GM12878 (cell line): Measurements from ENCODE around the gene SULT1A2. TPM values are rescaled to one million over a fixed set of nuclear protein-coding genes. Genes with fewer than 3 reads are reported as not detected.

Experiments
- ATAC-seq: fragments of 200-7000 bp; cut with Tn5 transposase; 3 replicates; pipeline ENCODE4 v1.9.1; 2020; ENCODE audit warnings: mild to moderate bottlenecking, moderate library complexity
- BruUV-seq: library from RNA; stranded (reverse); fragments of 400-500 nt; replicated peaks from 2 replicates; lab custom pipeline; 2021; lab: Mats Ljungman, UMichigan
- CTCF ChIA-PET: fragments of 300-600 bp; sonication (Branson Sonifier 250); formaldehyde crosslinking; extraction: SDS; loops from one replicate; lab custom pipeline; 2021; ENCODE audit warnings: inconsistent platforms; lab: Yijun Ruan, JAX
- POLR2A ChIA-PET: fragments of 350-600 bp; formaldehyde crosslinking; extraction: SDS; loops from one replicate; lab custom pipeline; 2021; ENCODE audit warnings: inconsistent platforms; lab: Charles Lee
- RAD21 ChIA-PET: fragments of 300-600 bp; sonication (Branson Sonifier 250); formaldehyde crosslinking; loops from one replicate; lab custom pipeline; 2023; ENCODE audit warnings: antibody characterized with exemption; ENCODE audit not compliant: unreplicated experiment; lab: Charles Lee
- SMC1A ChIA-PET: fragments of 300-600 bp; sonication (Branson Sonifier 250); formaldehyde crosslinking; loops from one replicate; lab custom pipeline; 2023; ENCODE audit not compliant: unreplicated experiment, uncharacterized antibody; lab: Charles Lee
- DNase-seq: peaks from one replicate; pipeline ENCODE4 v3.0.0-alpha.2; 2011; ENCODE audit warnings: low read depth, low spot score
- FAIRE-seq: peaks from 3 replicates; lab custom pipeline; 2011; peaks lifted over from hg19 to GRCh38; lab: Jason Lieb, UNC
- H2AFZ ChIP-seq: 2 replicates; pipeline ENCODE4 v1.6.0; 2011; ENCODE audit warnings: low read depth, low read length, control low read depth; ENCODE audit not compliant: control insufficient read depth
- H3K27ac ChIP-seq: 2 replicates; pipeline ENCODE4 v1.5.1; 2011; ENCODE audit warnings: control low read depth; ENCODE audit not compliant: control insufficient read depth, insufficient read depth
- H3K27me3 ChIP-seq, 2 experiments: replicated peaks in 1 of 2; 2 replicates each; pipeline versions ENCODE4 v1.6.0 to v1.6.1; 2011; ENCODE audit warnings: low read length in 1 of 2; ENCODE audit not compliant: control insufficient read depth in 2 of 2, insufficient read depth in 2 of 2
- H3K36me3 ChIP-seq, 2 experiments: 2 replicates each; pipeline ENCODE4 v1.5.1; 2011; ENCODE audit warnings: low read length in 1 of 2; ENCODE audit not compliant: control insufficient read depth in 2 of 2, insufficient read depth in 2 of 2
- H3K4me1 ChIP-seq: 2 replicates; pipeline ENCODE4 v1.6.1; 2011; ENCODE audit warnings: mild to moderate bottlenecking, low read length, moderate library complexity, mixed read lengths; ENCODE audit not compliant: control insufficient read depth, insufficient read depth
- H3K4me2 ChIP-seq: 2 replicates; pipeline ENCODE4 v1.6.0; 2011; ENCODE audit warnings: control low read depth; ENCODE audit not compliant: control insufficient read depth, insufficient read depth
- H3K4me3 ChIP-seq: fragments of 200-600 bp; sonication (generic); 2 replicates; pipeline ENCODE4 v1.5.1; 2016
- H3K79me2 ChIP-seq: 2 replicates; pipeline ENCODE4 v1.6.0; 2011; ENCODE audit warnings: low read length; ENCODE audit not compliant: control insufficient read depth, insufficient read depth
- H3K9ac ChIP-seq: 2 replicates; pipeline ENCODE4 v1.8.0; 2011; ENCODE audit warnings: low read length, control low read depth, mixed read lengths; ENCODE audit not compliant: control insufficient read depth, insufficient read depth
- H3K9me3 ChIP-seq: replicated peaks from 3 replicates; pipeline ENCODE4 v1.5.1; 2011; ENCODE audit warnings: mild to moderate bottlenecking, low read length; ENCODE audit not compliant: control insufficient read depth, insufficient read depth
- H4K20me1 ChIP-seq: 2 replicates; pipeline ENCODE4 v1.6.0; 2011; ENCODE audit not compliant: control insufficient read depth, insufficient read depth
- BMI1 ChIP-seq: fragments of 450-650 bp; IDR thresholded peaks from 2 replicates; pipeline ENCODE4 v1.6.1; 2016; ENCODE audit warnings: mild to moderate bottlenecking, moderate library complexity, borderline replicate concordance
- IKZF2 ChIP-seq, 2 experiments: fragments of 450-650 bp; IDR thresholded peaks; 2 replicates each; pipeline ENCODE4 v1.6.1; 2017; ENCODE audit warnings: mild to moderate bottlenecking in 2 of 2, moderate library complexity in 2 of 2
- IRF4 ChIP-seq: IDR thresholded peaks from 2 replicates; pipeline ENCODE4 v1.6.1; 2011; ENCODE audit warnings: low read depth, low read length
- KAT2A ChIP-seq: conservative IDR thresholded peaks from 2 replicates; pipeline ENCODE4 v1.6.1; 2011; ENCODE audit warnings: low read depth, low read length; ENCODE audit not compliant: control insufficient read depth
- MEF2B ChIP-seq: fragments of 450-650 bp; IDR thresholded peaks from 2 replicates; pipeline ENCODE4 v1.6.1; 2018; ENCODE audit warnings: mild to moderate bottlenecking, moderate library complexity; ENCODE audit not compliant: partially characterized antibody, poor library complexity, severe bottlenecking
- NR2C1 ChIP-seq: fragments of 450-650 bp; IDR thresholded peaks from 2 replicates; pipeline ENCODE4 v1.6.1; 2017; ENCODE audit warnings: antibody characterized with exemption, mild to moderate bottlenecking, moderate library complexity
- NR2C2 ChIP-seq: IDR thresholded peaks from 2 replicates; pipeline ENCODE4 v1.6.1; 2011; ENCODE audit warnings: borderline replicate concordance, low read depth; ENCODE audit not compliant: control insufficient read depth, insufficient read length
- NR2F1 ChIP-seq: fragments of 450-650 bp; conservative IDR thresholded peaks from 2 replicates; pipeline ENCODE4 v1.6.1; 2017; ENCODE audit warnings: mild to moderate bottlenecking
- SIX5 ChIP-seq: IDR thresholded peaks from 2 replicates; pipeline ENCODE4 v1.6.1; 2011; ENCODE audit warnings: mild to moderate bottlenecking, low read depth, low read length, moderate library complexity; ENCODE audit not compliant: severe bottlenecking
- WRNIP1 ChIP-seq: IDR thresholded peaks from 2 replicates; pipeline ENCODE4 v1.6.1; 2011; ENCODE audit warnings: low read depth, low read length, improper control_type of control experiment, borderline replicate concordance
- YY1 ChIP-seq: IDR thresholded peaks from 2 replicates; pipeline ENCODE4 v1.6.1; 2011; ENCODE audit warnings: low read depth, mild to moderate bottlenecking, low read length
- WGBS: methylation state at CpG from one replicate; pipeline ENCODE4 v1.1.6; 2016; ENCODE audit warnings: low lambda C conversion rate; ENCODE audit not compliant: insufficient replicate concordance, insufficient coverage; ENCODE audit errors: missing lambda C conversion rate; 5-methylcytosine and 5-hydroxymethylcytosine counted together
- in situ Hi-C: fragments of 300-500 bp; cut with MboI; formaldehyde crosslinking; loops from 9 replicates; pipeline ENCODE4 v1.14.3; 2018; ENCODE audit warnings: mixed read lengths
- intact Hi-C: fragments of 100-400 bp; cut with micrococcal nuclease; formaldehyde crosslinking; loops from one replicate; pipeline ENCODE4 v1.14.2; 2022; ENCODE audit not compliant: unreplicated experiment
- polyA plus RNA-seq, 11 experiments: library from polyadenylated mRNA; depleted of rRNA in 4 of 11; unstranded in 6 of 11; stranded (reverse) in 5 of 11; fragments of >200 nt; fragmentation: Nextera tagmentation in 4 of 11; fragmentation: Illumina TruSeq in 1 of 11; extraction: Ambion mirVana in 4 of 11; extraction: Trizol in 1 of 11; gene quantifications; 1 replicate in 1 of 11; 2 replicates in 10 of 11; pipeline versions ENCODE4 v1.2.1 to v1.2.3, GENCODE V29; 2011 to 2016; ENCODE audit warnings: inconsistent platforms in 2 of 11, missing spikeins in 2 of 11, low read depth in 1 of 11
- total RNA-seq, 4 experiments: library from RNA; depleted of rRNA in 3 of 4; stranded (reverse); fragments of >200 nt in 3 of 4; fragmentation: Illumina TruSeq in 1 of 4; extraction: Trizol in 1 of 4; gene quantifications; 2 replicates each; pipeline versions ENCODE4 v1.2.1 to v1.2.3, GENCODE V29; 2013 to 2021
- TF ChIP-seq, protein P1 (sequence below): fragments of 450-650 bp; IDR thresholded peaks from 2 replicates; pipeline ENCODE4 v1.6.1; 2018; ENCODE audit warnings: mild to moderate bottlenecking, low read depth, moderate library complexity; ENCODE audit not compliant: partially characterized antibody
- TF ChIP-seq, protein P2 (sequence below): IDR thresholded peaks from 2 replicates; pipeline ENCODE4 v1.6.1; 2011; ENCODE audit warnings: borderline replicate concordance, low read depth, mild to moderate bottlenecking, moderate library complexity, mixed read lengths, low read length; ENCODE audit not compliant: insufficient read depth; ENCODE audit errors: extremely low read length
- TF ChIP-seq, protein P3 (sequence below): fragments of 450-650 bp; IDR thresholded peaks from 2 replicates; pipeline ENCODE4 v1.6.1; 2017; ENCODE audit warnings: borderline replicate concordance

SULT1A2 gene
- total and polyA plus RNA-seq, 10 of the 15 experiments (the other 5 are each of a cell fraction or from before 2014, with no cell fraction given), result 0.06 to 0.39 (median 0.07) TPM; not detected in 7

DNA sequence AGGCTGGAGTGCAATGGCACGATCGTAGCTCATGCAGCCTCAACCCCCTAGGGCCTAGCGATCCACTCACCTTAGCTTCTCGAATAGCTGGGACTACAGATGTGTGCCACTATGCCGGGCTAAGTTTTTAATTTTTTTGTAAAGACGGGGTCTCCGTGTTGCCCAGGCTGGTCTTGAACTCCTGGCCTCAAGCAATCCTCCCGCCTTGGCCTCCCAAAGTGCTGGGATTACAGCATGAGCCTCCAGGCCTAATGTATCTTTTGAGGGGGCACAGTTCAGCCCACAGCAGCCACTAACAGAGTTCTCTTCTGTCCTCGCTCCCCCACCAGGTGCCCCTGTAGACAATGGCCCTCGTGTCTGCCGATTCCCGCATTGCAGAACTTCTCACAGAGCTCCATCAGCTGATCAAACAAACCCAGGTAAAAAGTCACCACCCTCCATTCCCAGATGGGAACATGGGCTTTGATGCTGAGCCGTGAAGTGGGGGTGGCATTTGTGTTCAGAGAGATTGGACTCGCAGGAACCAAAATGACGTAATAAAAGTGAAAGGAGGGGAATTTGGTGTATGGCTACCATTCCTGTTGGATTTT lies 16.0 kb downstream of the SULT1A2 start (continued):
- TF ChIP-seq, protein P1, sequence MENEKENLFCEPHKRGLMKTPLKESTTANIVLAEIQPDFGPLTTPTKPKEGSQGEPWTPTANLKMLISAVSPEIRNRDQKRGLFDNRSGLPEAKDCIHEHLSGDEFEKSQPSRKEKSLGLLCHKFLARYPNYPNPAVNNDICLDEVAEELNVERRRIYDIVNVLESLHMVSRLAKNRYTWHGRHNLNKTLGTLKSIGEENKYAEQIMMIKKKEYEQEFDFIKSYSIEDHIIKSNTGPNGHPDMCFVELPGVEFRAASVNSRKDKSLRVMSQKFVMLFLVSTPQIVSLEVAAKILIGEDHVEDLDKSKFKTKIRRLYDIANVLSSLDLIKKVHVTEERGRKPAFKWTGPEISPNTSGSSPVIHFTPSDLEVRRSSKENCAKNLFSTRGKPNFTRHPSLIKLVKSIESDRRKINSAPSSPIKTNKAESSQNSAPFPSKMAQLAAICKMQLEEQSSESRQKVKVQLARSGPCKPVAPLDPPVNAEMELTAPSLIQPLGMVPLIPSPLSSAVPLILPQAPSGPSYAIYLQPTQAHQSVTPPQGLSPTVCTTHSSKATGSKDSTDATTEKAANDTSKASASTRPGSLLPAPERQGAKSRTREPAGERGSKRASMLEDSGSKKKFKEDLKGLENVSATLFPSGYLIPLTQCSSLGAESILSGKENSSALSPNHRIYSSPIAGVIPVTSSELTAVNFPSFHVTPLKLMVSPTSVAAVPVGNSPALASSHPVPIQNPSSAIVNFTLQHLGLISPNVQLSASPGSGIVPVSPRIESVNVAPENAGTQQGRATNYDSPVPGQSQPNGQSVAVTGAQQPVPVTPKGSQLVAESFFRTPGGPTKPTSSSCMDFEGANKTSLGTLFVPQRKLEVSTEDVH, result no peak
- no peak for TF ChIP-seq MEF2B
- no peak for TF ChIP-seq BMI1
- TF ChIP-seq, protein P2, sequence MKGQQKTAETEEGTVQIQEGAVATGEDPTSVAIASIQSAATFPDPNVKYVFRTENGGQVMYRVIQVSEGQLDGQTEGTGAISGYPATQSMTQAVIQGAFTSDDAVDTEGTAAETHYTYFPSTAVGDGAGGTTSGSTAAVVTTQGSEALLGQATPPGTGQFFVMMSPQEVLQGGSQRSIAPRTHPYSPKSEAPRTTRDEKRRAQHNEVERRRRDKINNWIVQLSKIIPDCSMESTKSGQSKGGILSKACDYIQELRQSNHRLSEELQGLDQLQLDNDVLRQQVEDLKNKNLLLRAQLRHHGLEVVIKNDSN, result no peak

DNA sequence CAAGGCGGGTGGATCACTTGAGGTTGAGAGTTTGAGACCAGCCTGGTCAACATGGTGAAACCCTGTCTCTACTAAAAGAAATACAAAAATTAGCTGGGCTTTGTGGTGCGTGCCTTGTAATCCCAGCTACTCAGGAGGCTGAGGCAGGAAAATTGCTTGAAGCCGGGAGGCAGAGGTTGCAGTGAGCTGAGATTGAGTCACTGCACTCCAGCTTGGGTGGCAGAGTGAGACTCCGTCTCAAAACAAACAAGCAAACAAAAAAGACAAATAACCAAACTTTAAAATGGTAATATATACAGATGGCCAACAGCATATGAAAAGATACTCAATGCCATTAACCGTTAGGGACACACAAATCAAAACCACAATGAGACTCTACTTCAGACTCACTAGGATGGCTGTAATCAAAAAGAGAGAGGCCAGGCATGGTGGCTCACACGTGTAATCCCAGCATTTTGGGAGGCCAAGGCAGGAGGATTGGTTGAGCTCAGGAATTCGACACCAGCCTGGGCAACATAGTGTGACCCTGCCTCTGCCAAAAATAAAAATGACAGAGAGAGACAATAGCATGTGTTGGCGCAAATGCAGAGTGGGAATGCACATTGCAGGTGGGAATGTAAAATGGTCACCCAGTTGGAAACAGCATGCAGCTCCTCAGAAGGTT lies 21.3 kb downstream of the SULT1A2 start:
- no peak for DNase-seq
- no peak for ATAC-seq
- no peaks in the 10 kb centered on the region for H3K79me2 ChIP-seq
- in situ Hi-C loops, result no loop called here
- H3K4me1 ChIP-seq, result no peaks in the 10 kb centered on the region
- no peak overlapping the region for H3K4me3 ChIP-seq
- H2AFZ ChIP-seq, result no peak overlapping the region
- ChIA-PET RAD21 (no interaction called here), POLR2A (no interaction called here), CTCF (no interaction called here), SMC1A (no interaction called here)
- H3K27me3 ChIP-seq, result no peaks in the 10 kb centered on the region
- H3K4me2 ChIP-seq, result no peak overlapping the region
- H3K27ac ChIP-seq, result no peak overlapping the region
- no peaks in the 10 kb centered on the region for H3K9me3 ChIP-seq
- H3K9ac ChIP-seq, result no peak overlapping the region
- no peaks in the 10 kb centered on the region for H3K36me3 ChIP-seq
- no peaks in the 10 kb centered on the region for H4K20me1 ChIP-seq
- no TSS peak for BruUV-seq
- WGBS, result 95% methylated on average over 8 of the region's 8 CpGs
- intact Hi-C loops, result no loop called here
- FAIRE-seq, result no peak
- TF ChIP-seq IRF4 (no peak), IKZF2 (IDR thresholded peaks at IDR 0.05) (no peak), YY1 (no peak), WRNIP1 (no peak), NR2F1 (no peak), KAT2A (no peak), NR2C2 (no peak), SIX5 (no peak), NR2C1 (no peak)
- TF ChIP-seq, protein P3, sequence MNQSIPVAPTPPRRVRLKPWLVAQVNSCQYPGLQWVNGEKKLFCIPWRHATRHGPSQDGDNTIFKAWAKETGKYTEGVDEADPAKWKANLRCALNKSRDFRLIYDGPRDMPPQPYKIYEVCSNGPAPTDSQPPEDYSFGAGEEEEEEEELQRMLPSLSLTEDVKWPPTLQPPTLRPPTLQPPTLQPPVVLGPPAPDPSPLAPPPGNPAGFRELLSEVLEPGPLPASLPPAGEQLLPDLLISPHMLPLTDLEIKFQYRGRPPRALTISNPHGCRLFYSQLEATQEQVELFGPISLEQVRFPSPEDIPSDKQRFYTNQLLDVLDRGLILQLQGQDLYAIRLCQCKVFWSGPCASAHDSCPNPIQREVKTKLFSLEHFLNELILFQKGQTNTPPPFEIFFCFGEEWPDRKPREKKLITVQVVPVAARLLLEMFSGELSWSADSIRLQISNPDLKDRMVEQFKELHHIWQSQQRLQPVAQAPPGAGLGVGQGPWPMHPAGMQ, result no peak
- TF ChIP-seq, protein P1, result no peak
